DMS114 treated with DMSO at 0.1 percent for 48 hours (cell line): ENCODE measurements around the gene ERBIN.
"Not testable (repeated sequence)": the region's sequence is repeated elsewhere in the genome, so short reads cannot be mapped to it uniquely, and the experiment has no call there.

Experiments
- DNase-seq: peaks from one replicate; lab custom pipeline; 2025; ENCODE audit not compliant: unreplicated experiment; lab: John Stamatoyannopoulos, UW

ERBIN gene

DNA sequence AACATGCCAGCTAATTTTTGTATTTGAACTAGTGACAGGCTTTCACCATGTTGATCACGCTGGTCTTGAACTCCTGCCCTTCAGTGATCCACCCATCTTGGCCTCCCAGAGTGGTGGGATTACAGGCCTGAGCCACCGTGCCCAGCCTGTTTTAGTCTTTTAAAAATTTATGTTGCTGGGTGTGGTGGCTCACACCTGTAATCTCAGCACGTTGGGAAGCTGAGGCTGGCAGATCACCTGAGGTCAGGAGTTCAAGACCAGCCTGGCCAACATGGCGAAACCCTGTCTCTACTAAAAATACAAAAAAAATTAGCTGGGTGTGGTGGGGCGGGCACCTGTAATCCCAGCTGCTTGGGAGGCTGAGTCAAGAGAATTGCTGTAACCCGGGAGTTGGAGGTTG is 10.7 kb upstream of the ERBIN start:
- not testable (repeated sequence) for DNase-seq

DNA sequence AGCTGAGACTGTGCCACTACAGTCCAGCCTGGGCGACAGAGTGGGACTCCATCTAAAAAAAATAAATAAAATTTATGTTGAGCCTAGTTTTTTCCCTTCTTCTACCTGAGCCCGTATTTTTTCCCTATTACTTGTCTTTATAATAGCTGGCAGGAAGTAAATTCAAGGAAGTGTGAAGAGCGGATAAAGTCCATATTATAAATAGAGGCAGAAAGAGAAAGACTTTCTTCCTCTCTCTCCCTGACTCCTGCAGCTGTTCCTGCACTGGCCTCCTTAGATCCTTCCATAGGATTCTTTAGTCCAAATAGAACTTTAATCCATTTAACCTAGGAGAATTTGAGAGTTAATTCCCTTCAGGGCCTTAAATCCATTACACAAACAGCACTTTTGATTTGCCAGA is 10.3 kb upstream of the ERBIN start:
- DNase-seq, result no peak

DNA sequence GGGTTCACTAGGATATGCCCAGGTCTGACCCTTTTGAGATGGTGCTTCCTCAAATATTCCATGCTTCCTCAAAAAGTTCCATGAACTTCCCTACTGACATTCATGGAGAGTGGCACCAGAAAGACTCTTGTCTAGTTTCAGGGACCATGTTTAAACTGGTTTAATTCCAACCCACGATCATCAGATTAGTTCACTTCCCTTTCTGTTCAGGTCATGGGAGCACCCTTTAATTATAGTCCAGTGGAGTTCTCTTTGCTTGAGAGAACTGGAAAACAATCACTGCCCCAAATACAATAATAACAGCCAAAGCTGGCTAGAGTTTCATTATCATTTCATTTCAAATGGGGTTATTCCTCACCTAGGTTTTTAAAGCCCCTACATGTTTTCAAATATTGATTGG is 9.7 kb upstream of the ERBIN start:
- no peak for DNase-seq

DNA sequence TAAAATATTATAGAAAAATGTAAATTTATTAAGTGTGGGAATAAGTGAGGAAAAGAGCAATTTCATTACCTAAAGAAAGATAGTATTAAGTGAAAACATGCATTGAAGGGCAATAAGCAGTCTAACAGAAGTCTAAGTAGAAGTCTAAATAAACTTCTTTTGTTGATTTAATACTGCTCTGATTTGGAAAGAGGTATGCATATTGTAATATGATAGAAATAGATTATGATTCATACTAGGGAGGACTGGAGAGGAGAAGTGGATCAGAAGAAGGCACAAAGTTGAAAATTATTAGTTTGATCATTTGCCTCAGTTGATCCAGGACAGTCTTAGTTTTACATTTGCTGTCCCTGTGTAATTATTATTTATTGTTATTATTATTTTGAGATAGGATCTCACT is 6.6 kb upstream of the ERBIN start:
- no peak for DNase-seq

DNA sequence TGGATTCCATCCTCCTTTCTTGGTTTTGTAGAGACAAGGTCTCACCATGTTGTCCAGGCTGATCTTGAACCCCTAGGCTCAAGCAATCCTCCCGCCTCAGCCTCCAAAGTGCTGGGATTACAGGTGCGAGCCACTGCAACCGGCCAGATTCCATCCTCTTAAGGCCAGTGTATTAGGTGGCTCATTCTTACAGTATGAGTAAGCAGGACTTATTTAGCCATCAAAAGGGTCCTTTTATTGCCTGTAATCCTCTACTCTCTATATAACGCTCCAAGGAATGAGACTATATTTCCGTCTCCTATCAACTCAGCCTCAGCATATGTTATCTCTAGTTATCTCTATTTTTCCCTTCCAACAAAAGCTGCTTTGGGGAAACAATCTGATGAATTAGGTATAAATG is 3.0 kb upstream of the ERBIN start:
- no peak for DNase-seq

DNA sequence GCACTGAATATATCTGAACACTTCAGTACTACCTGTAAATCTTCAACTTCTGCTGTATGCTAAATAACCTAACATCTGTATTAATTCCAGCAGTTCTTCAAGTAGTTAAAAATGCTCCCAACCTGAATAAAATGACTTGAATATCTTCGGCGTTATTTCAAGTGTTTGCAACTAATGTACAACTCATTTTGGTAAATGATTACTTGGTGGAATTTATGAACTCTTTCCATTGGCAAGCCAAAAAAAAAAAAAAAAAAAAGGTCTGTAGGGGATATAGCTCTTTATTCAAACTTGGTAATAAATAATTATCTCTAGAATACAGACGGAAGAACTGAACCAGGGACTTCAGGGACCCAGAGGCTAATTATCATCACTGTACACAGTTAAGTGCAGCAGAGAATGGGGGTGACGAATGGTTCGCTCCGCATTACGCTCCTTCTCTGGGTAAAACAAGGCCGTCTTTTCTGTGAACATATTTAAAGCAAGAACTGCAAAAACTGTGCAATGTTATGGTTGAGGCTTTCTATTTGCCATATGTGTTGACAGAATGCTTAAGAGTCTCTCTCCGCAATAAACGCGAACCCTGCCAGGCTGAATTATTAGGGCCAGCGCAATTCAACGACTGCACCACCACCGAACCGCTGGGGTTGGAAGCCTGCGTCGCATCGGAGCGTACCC is 1.9 kb upstream of the ERBIN start:
- no peak for DNase-seq

DNA sequence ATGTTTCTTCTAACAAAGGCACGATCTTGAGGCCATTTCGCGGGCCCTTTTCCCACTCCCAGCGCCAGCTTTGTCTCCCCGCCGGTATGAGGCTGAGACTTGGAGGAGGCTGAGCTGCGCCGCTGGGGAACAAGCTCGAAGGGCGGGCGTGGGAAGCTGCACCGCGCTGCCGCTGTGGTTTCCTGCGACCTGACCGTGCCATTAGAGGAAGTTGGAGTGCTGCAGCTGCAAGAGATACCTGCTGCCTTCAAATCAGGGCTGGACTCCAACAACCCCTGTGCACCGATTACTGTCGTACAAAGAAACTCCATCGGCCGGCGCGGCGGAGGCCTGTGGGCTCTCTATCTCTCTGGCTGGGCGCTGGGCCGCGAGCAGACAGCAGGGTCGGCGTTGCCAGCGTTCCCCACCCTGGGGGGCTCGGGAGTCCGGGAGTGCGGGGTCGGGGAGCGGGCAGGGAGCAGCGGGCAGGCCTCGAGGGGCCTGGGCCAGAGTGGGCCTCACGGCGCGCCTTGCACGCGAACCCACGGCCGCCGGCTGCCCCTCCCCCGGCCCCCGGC is 1.3 kb upstream of the ERBIN start:
- DNase-seq, result peak; percentile 26

DNA sequence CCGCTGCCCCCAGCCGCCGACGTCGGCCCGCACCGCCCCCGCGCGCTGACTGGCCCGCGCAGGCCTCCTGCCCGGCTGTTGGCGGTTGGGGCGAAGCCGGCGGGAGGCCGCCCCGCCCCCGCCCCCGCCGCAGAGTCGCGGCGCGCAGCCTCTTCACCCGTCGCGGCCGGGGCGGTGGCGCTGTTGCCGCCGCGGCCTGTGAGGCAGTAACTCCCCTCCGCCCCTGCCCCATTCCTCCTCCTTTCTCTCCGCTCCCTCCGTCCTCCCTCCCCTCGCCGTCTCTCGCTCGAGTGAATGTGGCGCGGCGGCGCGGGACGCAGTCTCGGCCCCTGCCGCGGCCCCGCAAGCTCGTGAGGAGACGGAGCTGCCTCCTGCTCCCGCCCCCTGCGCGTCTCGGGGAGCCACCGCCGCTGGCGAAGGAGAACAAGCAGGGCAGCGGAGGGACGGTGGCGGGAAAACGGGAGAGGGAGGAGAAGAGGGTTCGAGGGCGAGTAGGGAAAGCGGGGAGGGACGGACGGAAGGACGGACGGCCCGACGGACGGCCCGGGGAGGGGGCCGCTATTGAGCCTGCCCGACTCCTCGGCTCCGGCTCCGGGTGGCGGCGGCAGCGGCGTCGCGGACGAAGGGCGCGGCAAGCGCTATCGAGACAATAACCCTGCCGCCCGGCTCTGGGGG is 637 bp upstream of the ERBIN start:
- peak; percentile 58 for DNase-seq

DNA sequence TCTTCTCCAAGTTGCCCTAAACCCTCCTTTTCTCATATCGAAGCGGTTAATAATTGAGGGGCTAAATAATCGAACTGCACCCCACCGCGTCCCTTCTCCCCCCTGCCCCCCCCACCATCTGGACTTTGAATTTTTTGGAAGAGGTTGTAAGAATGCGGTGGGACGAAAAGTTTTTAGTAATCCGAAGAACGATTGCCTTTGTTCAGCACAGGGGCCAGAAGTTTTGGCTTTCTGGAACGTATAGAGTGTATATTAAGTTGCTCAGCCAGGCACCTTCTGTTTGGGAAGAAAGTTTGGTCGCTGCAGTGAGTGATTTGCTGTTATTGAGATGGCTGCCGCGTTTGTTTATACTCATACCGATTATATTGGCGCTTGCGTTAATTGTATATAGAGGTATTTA is 518 bp downstream of the ERBIN start:
- peak; percentile 18 for DNase-seq

DNA sequence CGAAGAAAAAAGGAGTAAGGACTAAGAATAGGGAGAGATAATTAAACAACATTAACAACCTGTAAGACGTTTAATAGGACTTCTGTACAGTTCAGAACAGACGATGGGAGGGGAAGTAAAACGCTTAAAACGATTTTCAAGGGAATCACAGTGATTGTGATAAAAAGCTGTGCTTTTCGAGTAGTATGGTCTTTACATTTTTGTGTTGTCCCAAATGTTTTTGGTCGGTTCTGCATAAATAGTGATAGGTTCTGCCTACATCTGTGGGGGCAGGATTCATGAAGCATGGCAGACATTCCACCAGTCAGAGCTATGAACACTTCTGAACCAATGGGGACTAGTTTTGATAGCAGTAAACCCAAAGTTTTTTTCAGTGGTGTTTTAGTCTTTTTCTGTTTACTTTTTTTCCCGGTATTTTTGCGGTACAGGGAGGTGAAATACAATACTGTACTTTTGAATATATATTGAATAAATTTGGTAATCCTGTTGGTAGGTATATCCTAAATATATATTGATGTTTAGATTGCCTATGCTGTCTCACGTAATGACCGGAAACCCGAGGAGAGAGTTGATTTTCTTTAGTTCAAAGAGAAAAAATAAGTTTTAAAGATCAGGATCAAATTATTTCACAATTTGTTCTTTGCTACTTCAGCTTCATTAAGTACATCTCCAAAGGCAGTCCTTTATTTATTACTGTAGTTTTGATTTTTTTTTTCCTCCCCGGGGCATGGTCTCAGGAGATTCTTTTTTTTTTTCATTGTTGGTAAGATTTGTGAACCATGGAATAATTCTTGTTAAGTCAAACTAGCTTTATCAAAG is 1.3 kb downstream of the ERBIN start:
- peak; percentile 38 for DNase-seq

DNA sequence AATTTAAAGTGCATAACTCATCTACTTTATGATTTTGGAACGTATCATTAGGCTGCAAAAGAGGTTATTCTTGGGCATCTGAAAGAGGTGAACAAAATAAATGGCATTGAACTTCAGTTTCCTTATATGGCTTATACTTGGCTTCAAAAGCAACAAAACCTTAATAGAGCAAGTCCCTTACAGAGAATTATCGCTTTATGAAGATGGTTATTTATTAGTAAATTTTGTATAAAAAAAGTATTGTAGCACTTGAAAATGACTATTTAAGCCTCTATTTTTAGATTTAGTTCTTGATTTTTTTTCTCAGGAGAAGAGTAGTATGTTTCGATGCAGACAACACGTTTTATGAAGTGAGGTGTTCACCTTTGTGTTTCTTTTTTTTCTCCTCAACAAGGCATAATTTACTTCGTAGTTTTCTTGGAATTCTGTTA is 2.0 kb downstream of the ERBIN start:
- no peak for DNase-seq

DNA sequence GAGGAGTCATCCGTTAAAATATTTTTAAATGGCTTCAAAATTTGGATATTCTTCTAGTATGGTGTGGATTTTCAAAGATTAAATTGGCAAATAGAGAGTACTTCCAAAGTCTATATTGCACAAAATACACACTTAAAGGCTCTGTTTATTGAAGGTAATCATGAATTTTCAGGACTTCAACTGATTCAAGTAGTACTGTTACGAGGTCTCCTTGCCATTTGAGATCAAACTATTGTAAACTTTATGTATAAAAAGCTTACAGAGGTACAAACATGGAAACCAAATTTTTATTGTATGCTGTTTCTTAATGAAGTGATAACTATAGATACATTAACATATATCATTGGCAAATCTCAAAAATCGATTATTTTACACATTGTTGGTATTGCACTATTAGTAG is 2.5 kb downstream of the ERBIN start:
- no peak for DNase-seq

DNA sequence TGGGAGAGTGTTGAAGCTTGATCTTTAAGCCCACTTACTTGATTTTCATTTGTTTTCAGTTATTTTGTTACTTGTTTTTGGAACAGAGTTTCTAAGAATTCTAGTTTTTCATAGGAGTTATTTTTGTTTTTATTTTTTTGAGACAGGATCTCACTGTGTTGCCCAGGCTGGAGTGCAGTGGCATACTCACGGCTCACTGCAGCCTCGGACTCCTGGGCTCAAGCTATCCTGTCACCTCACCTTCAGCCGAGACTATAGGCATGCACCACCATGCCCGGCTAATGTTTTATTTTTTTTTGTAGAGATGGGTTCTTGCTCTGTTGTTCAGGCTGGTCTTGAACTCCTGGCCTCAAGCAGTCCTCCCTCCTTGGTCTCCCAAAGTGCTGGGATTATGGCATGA is 6.3 kb downstream of the ERBIN start:
- DNase-seq, result no peak

DNA sequence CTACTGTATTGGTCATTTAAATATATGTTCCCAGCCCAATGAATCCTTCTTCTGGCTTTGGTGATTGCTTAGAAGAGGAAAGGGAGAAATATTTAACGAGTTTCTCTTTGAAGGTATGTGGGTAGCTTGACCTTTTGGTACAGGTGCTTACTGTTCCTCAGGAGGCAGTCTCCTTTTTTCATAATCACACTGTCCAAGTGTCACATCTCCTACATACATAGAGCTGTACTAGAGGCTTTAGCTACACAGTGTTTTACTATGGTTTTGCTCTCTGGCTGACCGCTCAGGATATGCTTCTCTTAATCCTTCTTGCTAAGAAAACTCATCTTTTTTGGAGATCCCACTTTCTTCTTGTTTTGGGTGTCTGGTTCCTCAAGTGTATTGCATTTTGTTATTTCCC is 6.9 kb downstream of the ERBIN start:
- no peak for DNase-seq

DNA sequence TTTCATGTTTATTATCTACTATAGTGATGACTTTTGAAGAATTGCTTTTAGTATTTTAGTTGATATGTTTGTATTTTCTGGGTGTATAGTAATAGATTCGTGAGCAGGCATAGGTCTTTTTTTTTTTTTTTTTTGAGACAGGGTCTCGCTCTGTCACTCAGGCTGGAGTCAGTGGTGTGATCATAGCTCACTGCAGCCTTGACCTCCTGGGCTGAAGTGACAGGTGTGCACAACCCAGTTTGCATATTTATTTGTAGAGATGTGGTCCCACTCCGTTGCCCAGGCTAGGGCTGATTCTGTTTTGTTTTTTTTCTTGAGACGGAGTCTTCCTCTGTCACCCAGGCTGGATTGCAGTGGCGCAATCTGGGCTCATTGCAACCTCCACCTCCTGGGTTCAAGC is 11.9 kb downstream of the ERBIN start:
- DNase-seq, result no peak

DNA sequence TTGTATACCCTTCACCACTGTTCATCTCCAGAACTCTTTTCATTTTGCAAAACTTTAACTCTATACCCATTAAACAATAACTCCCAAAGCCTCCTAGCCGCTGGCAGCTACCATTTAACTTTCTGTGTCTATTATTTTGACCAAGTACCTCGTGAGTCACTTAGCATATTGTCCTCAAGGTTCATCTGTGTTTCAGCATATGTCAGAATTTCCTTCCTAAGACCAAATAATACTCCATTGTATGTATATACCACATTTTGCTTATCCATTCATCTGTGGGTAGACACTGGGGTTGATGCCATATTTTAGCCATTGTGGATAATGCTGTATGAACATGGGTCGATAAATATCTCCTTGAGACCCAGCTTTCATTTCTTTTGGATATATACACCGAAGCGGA is 17.4 kb downstream of the ERBIN start:
- DNase-seq, result no peak

DNA sequence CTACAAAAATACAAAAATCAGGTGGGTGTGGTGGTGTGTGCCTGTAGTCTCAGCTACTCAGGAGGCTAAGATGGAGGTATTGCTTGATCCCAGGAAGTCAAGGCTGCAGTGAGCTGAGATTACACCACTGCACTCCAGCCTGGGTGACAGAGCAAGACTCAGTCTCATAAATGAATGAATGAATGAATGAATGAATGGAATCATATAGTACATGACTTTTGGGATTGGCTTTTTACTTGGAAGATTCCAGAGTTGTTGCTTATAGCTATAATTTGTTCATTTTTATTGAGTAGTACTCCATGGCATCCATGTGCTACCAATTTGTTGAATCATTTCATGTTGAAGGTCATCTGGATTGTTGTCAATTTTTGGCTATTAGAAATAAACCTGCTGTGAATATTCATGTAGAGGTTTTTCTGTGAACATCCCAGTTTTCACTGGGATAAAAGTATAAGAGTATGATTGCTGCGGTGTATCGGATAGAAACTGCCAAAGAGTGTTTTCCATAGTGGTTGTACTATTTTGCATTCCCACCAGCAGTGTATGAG is 19.9 kb downstream of the ERBIN start:
- DNase-seq, result no peak

DNA sequence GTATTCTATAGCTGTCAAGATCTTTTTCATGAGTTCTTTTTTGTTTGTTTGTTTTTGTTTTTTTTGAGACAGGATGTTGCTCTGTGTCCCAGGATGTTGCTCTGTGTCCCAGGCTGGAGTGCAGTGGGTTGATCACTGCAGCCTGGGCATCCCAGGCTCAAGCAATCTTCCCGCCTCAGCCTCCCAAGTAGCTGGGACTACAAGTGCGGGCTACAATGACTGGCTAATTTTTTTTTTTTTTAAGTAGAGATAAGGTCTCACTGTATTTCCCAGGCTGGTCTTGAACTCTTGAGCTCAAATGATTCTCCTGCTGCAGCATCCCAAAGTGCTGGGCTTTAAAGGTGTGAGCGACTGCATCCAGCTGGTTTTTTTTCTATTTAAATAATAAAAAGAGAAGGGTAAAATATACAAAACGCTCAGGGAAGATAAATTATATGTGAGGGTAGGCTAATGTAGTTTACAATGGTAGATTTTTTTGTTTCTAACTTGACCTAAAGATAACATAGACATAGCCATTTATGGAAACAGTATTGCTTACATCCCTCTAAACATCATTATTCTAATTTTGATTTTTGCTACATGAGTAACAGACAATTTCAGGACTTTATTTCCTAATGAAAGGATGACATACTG is 21.9 kb downstream of the ERBIN start:
- no peak for DNase-seq

DNA sequence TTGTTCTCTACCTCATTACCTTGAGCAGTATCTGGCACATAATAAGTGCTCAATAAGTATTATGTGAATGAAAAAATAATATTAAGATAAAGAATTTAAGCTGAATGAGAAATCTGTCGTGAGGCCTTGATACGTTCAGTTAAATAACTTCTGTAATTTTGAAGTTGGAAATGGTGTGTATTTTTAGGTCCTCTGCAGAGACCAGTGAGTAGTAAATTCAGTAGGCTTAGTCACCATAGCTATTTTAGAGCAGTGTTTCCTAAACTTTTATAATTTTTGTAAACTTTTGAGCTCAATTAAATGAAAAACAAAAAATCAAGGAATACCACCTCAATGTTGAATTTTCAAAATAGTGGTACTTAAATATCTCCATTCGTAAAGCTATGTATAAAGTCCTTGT is 25.0 kb downstream of the ERBIN start:
- DNase-seq, result no peak

DNA sequence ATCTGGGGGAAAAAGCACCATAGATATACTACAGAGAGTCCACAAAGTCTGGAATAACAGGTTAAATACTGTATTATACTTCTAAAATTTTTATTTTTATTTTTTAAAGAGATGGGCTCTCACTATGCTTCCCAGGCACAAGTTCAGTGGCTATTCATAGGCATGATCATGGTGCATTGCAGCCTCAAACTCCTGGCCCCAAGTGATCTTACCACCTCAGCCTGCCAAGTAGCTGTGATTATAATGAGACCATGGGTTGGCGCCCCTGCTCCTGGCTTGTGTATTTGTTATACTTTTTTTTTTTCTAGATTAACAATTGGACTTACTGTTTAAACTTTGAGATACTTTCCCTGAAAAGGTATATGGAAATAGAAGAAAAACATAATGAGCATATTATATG is 25.9 kb downstream of the ERBIN start:
- no peak for DNase-seq

DNA sequence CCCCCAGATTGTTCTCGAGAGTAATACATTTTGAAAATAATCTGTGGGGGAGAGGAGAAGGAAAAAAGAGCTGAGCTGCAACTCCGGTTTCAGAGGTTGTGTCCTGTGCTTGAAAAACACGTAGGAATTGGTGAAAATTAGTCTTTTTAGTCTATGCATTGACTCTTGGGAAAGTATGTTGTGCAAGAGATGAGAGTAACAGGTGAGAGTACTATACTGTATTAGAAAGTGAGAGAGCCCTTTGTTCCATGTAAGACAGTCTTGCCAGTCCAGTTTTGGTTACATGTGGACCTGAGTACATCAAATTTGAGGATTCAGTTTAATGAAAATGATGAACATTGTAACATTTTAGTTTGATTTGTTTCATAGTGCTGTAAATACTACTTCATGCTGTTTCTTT is 27.8 kb downstream of the ERBIN start:
- DNase-seq, result no peak
